GM10248 (cell line): ENCODE measurements around the gene NEUROG1.

ENCODE experiments used
- CTCF ChIA-PET: fragments of 300-600 bp; sonication (Branson Sonifier 250); formaldehyde crosslinking; extraction: SDS; loops from one replicate; lab custom pipeline; 2021; ENCODE audit warnings: antibody characterized with exemption; lab: Yijun Ruan, JAX
- POLR2A ChIA-PET: fragments of 350-650 bp; sonication (Branson Sonifier 250); formaldehyde crosslinking; extraction: SDS; loops from one replicate; lab custom pipeline; 2020; ENCODE audit warnings: antibody characterized with exemption; lab: Yijun Ruan, JAX
- DNase-seq: peaks from one replicate; pipeline ENCODE4 v3.0.0; 2012; ENCODE audit errors: extremely low spot score
- TF ChIP-seq, protein P1 (sequence below): IDR thresholded peaks from 2 replicates; pipeline ENCODE4 v1.5.1; 2012; ENCODE audit warnings: mild to moderate bottlenecking, low read depth; ENCODE audit errors: extremely low read depth, missing control alignments, control extremely low read depth

The NEUROG1 gene, protein sequence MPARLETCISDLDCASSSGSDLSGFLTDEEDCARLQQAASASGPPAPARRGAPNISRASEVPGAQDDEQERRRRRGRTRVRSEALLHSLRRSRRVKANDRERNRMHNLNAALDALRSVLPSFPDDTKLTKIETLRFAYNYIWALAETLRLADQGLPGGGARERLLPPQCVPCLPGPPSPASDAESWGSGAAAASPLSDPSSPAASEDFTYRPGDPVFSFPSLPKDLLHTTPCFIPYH

DNA sequence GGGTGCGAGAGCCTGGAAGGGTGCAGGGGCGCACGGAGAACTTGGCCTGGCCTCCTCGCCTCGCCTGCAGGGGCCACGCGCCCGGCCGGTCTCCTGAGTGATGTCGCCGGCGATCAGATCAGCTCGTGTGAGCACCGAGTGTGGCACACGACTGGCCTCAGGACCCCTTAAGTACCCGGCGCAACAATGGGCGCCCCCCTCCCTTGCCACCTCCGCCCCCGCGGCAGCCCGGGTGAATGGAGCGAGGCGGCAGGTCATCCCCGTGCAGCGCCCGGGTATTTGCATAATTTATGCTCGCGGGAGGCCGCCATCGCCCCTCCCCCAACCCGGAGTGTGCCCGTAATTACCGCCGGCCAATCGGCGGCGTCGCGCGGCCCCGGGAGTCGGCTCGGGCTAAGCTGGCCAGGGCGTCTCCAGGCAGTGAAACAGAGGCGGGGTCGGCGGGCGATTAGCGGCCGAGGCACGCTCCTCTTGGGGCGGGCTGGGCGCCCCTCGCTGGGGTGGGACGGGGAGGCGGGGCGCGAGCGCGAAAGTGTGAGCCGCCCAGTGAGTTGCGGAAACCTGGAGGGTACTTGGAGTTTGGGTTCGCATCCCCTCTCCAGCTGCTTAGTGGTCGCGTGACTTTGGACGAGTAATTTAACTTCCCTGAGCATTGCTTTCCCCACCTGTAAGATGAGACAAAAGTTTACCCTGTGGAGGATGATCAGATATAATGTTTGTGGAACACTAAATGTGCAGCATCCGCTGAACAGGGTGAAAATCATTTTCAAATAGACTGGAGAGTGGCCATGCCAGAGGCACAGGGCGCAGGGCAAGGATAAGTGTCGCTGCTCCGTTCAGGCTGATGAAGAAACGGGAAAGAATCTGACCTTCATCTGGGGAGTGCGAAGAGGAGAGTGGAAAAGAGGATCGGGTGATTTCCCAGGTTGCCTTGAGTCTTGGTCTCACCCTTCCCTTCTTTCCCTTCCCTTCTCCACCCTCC is at the start of gene NEUROG1:
NEUROG1 (minus strand) TSS at position 145 of the 982 bp plus-strand sequence. CDS start 274 bp downstream, outside the sequence.
- DNase-seq: no peak
- TF ChIP-seq, protein P1, sequence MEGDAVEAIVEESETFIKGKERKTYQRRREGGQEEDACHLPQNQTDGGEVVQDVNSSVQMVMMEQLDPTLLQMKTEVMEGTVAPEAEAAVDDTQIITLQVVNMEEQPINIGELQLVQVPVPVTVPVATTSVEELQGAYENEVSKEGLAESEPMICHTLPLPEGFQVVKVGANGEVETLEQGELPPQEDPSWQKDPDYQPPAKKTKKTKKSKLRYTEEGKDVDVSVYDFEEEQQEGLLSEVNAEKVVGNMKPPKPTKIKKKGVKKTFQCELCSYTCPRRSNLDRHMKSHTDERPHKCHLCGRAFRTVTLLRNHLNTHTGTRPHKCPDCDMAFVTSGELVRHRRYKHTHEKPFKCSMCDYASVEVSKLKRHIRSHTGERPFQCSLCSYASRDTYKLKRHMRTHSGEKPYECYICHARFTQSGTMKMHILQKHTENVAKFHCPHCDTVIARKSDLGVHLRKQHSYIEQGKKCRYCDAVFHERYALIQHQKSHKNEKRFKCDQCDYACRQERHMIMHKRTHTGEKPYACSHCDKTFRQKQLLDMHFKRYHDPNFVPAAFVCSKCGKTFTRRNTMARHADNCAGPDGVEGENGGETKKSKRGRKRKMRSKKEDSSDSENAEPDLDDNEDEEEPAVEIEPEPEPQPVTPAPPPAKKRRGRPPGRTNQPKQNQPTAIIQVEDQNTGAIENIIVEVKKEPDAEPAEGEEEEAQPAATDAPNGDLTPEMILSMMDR: no peak
- ChIA-PET POLR2A (no interaction called here), CTCF (interaction anchor here (2.4 kb wide), 1 partner anchor 78 kb away, joined by 6 read pairs; no protein-coding TSS in a partner anchor)

DNA sequence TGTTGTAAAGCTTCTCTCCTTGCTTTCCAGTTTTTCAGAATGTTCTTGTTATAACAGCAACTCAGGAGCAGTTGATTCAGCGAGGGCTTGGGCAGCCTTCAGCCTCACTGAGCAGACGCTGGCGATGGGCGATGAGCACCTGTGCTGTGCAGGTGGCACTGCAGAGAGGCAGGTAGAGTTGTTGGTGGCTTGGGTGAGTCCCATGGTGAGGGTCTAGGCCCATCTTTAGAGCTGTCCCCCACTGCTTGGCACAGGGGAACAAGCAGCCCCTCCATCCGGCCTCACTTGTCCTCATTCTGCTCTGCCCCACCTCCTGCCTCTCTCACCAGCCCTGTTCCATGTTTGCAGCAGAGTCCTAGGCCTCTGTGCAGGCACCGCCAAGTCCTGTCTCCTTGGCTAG is 49.2 kb upstream of the NEUROG1 start:
- ChIA-PET POLR2A (no interaction called here), CTCF (interaction anchor here (1.4 to 1.8 kb wide), 2 partner anchors 15 to 19 kb away, joined by 3 to 12 read pairs; no protein-coding TSS in a partner anchor)
- TF ChIP-seq, protein P1: no peak
- DNase-seq: no peak

DNA sequence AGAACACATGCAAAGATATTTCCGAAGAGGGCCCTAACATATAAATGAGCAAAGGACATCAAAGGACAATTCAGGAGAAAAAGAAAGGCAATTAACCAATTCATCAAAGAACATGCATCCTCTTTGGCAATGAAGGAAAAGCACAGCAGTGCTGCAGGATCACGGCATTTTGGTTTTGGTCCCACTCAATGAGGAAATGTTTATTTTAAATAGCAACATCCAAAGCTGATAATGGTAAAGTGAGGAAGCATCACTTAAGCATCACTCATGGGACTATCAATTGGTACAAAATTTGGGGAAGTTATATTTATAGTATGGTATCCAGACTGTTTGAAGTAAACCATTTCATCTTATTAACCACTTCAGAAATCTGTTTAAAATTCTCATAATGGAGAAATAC is 48.5 kb upstream of the NEUROG1 start:
- no peak for DNase-seq
- ChIA-PET CTCF (interaction anchor here (1.4 to 1.8 kb wide), 2 partner anchors 16 to 19 kb away, joined by 3 to 12 read pairs; no protein-coding TSS in a partner anchor), POLR2A (no interaction called here)
- TF ChIP-seq, protein P1: no peak

DNA sequence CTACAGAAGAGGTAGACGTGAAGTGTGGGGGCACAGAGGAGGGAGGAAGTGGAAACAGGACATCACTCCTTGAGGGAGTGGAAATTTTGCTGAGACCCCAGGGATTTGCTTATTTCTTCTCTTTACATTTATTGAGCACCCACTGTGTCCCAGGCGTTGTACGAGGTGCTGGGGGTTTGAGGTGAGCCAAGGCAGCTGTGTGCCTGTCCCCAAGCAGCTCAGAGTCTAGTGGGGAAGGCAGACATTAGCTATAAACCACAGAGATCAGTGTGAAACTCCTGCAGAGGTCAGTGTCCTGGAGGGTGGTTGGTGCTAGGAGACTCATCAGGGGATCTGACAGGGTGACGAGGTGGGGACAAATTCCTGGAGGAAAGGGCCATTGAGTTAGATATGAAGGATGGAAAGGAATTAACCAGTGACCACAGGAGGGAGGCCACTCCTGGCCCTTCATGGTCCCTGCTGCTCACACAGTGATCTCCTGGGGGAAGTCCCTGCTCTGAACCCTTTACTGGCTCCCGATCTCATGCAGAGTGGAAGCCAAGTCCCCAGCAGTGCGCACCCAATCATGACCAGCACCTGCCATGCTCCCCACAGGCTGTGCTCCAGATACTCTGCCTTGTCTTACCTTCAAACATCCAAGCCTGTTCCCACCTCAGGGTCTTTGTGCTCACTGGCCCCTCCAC is 46.5 kb upstream of the NEUROG1 start:
- no peak for DNase-seq
- ChIA-PET POLR2A (no interaction called here), CTCF (interaction anchor here (1.0 to 4.9 kb wide), 2 partner anchors 16 to 32 kb away, joined by 3 to 31 read pairs; no protein-coding TSS in a partner anchor)
- TF ChIP-seq, protein P1: no peak

DNA sequence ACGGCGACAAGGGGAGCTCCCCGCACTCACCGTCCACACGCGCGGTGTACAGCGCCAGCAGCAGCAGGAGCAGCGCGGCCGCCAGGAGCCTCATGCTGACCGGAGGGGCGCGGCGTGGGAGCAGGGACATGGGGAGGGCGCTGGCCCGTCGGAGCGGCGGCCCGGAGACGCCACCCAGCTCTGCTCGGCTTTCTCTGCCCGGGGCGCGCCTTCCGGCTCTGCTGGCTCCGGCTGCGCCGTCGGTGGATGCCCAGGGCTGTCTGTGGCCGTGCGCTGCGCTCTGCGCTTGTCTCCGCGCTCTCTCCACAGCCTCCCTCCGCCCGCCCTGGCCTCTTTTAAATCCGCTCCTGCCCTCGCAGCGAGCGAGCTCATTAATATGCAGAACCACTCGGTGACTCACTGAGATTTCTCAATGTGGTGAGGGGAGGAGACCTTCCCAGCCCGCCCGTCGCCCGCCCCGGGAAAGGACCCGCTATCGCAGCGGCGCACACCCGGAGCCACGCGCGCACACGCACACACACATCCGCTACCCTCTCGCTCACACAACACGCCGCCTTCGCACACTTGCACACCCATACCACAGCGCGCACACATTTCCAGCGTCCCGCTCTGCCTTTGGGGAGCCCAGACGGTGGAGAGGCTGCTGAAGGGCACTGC is 43.0 kb upstream of the NEUROG1 start, which contains the start of gene CXCL14:
CXCL14 (minus strand) TSS at position 307 of the 657 bp plus-strand sequence; CDS start at position 94, 213 bp downstream.
- ChIA-PET POLR2A (no interaction called here), CTCF (interaction anchor here (0.8 to 4.9 kb wide), 3 partner anchors 13 to 121 kb away, joined by 3 to 31 read pairs (median 3); no protein-coding TSS in a partner anchor)
- DNase-seq: no peak
- TF ChIP-seq, protein P1: no peak
